Neutrophil (primary cell): ENCODE measurements around the gene BYSL.

Experiments
- H3K27ac ChIP-seq: fragments of 200-600 bp; sonication (generic); 2 replicates; pipeline ENCODE4 v1.5.1; 2016; ENCODE audit warnings: mild to moderate bottlenecking, moderate library complexity
- H3K27me3 ChIP-seq: fragments of 200-600 bp; sonication (generic); 2 replicates; pipeline ENCODE4 v1.6.0; 2016; ENCODE audit warnings: mild to moderate bottlenecking
- H3K36me3 ChIP-seq: fragments of 200-600 bp; sonication (generic); 2 replicates; pipeline ENCODE4 v1.5.1; 2017
- H3K4me1 ChIP-seq, 2 experiments: fragments of 200-600 bp in 1 of 2; sonication (generic) in 1 of 2; 1 replicate in 1 of 2; 2 replicates in 1 of 2; pipeline versions ENCODE4 v1.5.1 to v1.6.1; 2013 to 2016; ENCODE audit warnings: low read depth in 1 of 2, low read length in 1 of 2, mild to moderate bottlenecking in 1 of 2, moderate library complexity in 1 of 2; ENCODE audit not compliant: control insufficient read depth in 1 of 2, insufficient read depth in 1 of 2
- H3K4me3 ChIP-seq, 2 experiments: fragments of 200-600 bp in 1 of 2; sonication (generic) in 1 of 2; 1 replicate in 1 of 2; 2 replicates in 1 of 2; pipeline ENCODE4 v1.5.1; 2013 to 2016; ENCODE audit warnings: low read depth in 1 of 2, low read length in 1 of 2, mild to moderate bottlenecking in 1 of 2, moderate library complexity in 1 of 2
- H3K9me3 ChIP-seq: fragments of 200-600 bp; sonication (generic); 2 replicates; pipeline ENCODE4 v1.5.1; 2016
- CTCF ChIP-seq: fragments of 200-600 bp; sonication (generic); IDR thresholded peaks from 2 replicates; pipeline ENCODE4 v1.5.1; 2016; ENCODE audit warnings: antibody characterized with exemption

BYSL gene

GRCh38 chr6:41892921-41893564, 28.3 kb upstream of the BYSL start:
- Histone ChIP-seq H3K4me1 (peaks cover 21% of the 10 kb centered on the region in 2 experiments), H3K27me3 (peaks cover 15% of the 10 kb centered on the region), H3K27ac (no peak overlapping the region), H3K9me3 (no peaks in the 10 kb centered on the region), H3K36me3 (no peaks in the 10 kb centered on the region), H3K4me3 (no peak overlapping the region)
- TF ChIP-seq CTCF, result no peak

- H3K27ac ChIP-seq, result peak overlapping the region; percentile 85
- peaks cover 21% of the 10 kb centered on the region in 2 experiments for H3K4me1 ChIP-seq
- H3K27me3 ChIP-seq, result peaks cover 15% of the 10 kb centered on the region
- no peak for TF ChIP-seq CTCF
- no peaks in the 10 kb centered on the region for H3K9me3 ChIP-seq
- no peaks in the 10 kb centered on the region for H3K36me3 ChIP-seq
- H3K4me3 ChIP-seq, result peak overlapping the region; percentile 89 to 91
Observed at GRCh38 chr6:41894366-41895299, 26.7 kb upstream of the BYSL start.

DNA sequence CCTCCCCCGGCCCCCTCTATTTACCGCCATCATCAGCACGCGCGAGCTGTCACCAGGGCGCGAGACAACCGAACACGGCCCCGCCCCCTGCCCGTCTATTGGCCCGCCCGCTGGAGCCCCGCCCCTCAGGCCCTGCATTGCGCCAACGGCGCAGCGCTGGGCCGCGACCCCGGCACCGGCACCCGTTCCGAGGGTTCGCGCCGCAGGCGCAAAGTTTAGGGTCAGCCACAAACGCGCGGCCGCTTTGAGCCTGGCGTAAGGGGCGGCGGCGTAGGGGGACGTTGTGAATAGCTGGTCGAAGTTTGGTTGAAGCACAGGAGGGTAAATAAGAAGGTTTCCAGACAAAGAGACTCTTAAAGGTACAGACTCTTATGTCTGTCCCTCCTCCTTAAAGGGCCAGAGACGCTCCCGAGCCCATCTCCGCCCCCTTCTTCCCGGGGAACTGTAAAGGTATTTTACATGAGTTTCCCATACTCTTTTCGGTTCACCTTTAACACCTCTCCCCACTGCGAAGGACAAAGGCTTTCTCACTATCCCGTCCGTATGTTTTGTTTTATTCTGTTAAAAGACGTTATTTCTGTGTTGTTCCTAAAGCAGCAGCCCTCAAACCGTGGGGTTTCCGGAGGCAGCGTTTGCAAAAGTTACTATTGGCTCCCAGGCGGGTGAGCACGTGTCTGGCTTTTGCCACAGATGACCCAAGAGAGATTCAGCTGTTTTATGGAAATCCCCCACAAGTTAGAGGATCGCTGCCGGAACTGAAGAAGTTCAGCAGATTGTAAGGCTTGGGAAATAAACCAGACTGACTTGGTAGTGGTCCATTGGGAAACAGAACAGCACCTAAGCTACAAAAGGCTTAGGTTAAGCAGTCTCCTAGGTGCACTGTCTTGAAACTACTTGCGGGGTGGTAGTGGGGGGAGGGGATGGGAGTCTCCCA, 25.7 kb upstream of the BYSL start, which contains the start of gene USP49:
USP49 (minus strand) TSS at position 76 of the 934 bp plus-strand sequence. CDS start 88,392 bp downstream, outside the sequence.
- H3K36me3 ChIP-seq, result no peaks in the 10 kb centered on the region
- peak within 1 kb of the TSS; percentile 85 for H3K27ac ChIP-seq
- peak within 1 kb of the TSS; percentile 89 to 91 for H3K4me3 ChIP-seq
- peak; percentile 40 for TF ChIP-seq CTCF
- H3K4me1 ChIP-seq, result peaks cover 27% of the 10 kb centered on the region in 2 experiments
- peaks cover 15% of the 10 kb centered on the region for H3K27me3 ChIP-seq
- no peaks in the 10 kb centered on the region for H3K9me3 ChIP-seq

- peak overlapping the region; percentile 85 for H3K27ac ChIP-seq
- no peak for TF ChIP-seq CTCF
- H3K4me3 ChIP-seq, result peak overlapping the region; percentile 89 to 91
- no peaks in the 10 kb centered on the region for H3K9me3 ChIP-seq
- peaks cover 15% of the 10 kb centered on the region for H3K27me3 ChIP-seq
- no peaks in the 10 kb centered on the region for H3K36me3 ChIP-seq
- H3K4me1 ChIP-seq, result peaks cover 34% of the 10 kb centered on the region in 2 experiments
Observed at GRCh38 chr6:41896281-41896680, 25.0 kb upstream of the BYSL start.

DNA sequence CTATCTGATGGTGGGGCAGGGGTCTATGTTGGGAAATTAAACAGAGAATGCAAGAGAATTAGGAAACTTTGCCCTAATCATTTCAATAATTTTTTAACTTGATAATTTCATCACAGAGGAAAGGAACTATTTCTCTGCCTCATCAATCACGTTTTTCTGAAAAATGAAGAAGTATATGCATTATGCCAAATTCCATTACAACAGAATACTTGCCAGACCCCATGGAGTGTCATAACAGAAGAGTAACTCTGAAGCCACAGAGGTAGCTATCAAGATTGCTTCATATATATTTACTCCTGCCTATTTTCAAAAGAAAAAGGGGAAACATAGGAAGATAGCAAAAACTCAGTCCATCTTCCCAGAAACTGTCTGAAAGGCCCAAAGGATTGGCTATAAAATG, 20.4 kb upstream of the BYSL start:
- Histone ChIP-seq H3K4me1 (peaks cover 21 to 27% of the 10 kb centered on the region in 2 experiments), H3K27ac (peak overlapping the region; percentile 67), H3K27me3 (no peaks in the 10 kb centered on the region), H3K36me3 (peaks cover 16% of the 10 kb centered on the region), H3K9me3 (no peaks in the 10 kb centered on the region), H3K4me3 (no peak overlapping the region)
- no peak for TF ChIP-seq CTCF
